Stimulated activated CD4-positive, alpha-beta T cell treated with anti-CD3 and anti-CD28 coated beads, Interleukin-1b, Interleukin-23, amount 100 ng/mL, for 24 hours (primary cell): Measurements from ENCODE around the gene RPL23.
"Not testable (repeated sequence)": the region's sequence is repeated elsewhere in the genome, so short reads cannot be mapped to it uniquely, and the experiment has no call there.

Source experiments
- DNase-seq, 4 experiments: peaks; one replicate each; pipeline ENCODE4 v3.0.0-alpha.2; 2020; ENCODE audit warnings: low read depth in 4 of 4, low spot score in 1 of 4

The RPL23 gene

GRCh38 chr17:38868817-38869525 lies 15.4 kb upstream of the RPL23 start:
- DNase-seq: peak; percentile 82 to 95 (median 88)

DNA sequence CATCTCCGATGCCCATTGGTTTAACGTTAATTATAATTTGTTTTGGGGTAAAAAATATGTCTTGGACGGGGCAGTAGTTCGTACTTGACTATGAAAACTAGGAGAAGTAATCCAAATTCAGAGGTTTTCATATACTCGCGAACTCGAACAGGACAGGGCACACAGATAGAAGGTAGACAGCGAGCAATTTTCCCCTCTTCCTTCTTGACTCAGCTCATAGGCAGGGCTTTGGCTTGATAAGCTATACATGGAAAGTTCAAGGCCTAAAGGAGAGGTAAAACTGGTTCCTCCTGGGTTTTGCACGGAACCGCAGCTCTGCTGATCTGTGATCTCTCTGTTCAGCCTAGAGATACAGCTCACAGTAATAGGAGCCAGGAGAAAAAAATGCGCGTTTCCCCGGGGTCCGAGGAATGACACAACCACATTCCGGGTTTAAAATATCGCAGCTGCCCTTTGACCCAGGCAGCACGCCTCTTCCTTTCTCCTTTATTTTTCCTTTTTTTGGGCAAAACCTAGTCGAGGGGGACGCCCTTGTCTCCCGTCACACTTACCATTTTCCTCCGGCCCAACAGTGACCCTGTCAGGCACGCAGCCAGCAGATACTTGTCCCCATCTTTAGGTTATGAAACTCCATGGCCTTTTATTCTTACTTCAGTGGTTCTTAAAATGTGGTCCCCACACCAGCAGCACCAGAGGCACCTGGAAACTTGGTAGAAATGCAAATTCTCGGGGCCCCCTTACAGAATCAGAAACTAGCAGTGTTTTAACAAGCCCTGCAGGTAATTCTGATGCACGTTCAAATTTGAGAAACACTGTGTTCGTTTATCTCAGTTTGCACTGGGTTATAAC lies 14.7 kb upstream of the RPL23 start:
- no peak for DNase-seq

DNA sequence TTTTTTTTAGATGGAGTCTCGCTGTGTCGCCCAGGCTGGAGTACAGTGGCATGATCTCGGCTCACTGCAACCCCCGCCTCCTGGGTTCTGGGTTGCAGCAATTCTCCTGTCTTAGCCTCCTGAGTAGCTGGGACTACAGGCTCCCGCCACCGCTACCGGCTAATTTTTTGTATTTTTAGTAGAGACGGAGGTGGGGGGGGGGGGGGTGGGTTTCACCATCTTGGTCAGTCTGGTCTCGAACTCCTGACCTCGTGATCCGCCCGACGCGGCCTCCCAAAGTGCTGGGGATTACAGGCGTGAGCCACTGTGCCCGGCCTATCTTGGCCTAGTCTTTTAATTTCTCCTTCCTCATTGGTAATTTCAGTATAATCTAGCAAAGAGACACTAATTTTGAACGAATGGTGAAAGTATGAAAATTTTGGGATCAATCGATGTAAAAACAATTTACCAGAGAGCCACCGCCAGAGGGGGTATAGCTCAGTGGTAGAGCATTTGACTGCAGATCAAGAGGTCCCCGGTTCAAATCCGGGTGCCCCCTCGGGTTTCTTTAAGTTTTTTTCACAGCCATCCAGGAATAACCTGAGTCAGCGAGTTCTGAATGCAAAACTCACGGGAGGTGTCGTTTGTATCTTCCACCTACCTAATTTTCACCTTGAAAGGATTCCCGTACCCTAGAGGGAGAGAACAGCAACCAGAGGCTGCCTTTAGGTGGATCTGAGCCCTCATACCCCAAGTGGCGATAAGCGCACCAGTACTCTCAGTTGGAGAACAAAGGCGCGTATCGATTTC lies 13.9 kb upstream of the RPL23 start:
- peak in 3 of 4 experiments; percentile 68 to 70 (median 69) for DNase-seq

- no peak for DNase-seq
These were observed 11.3 kb upstream of the RPL23 start for GRCh38 chr17:38864636-38865398.

DNA sequence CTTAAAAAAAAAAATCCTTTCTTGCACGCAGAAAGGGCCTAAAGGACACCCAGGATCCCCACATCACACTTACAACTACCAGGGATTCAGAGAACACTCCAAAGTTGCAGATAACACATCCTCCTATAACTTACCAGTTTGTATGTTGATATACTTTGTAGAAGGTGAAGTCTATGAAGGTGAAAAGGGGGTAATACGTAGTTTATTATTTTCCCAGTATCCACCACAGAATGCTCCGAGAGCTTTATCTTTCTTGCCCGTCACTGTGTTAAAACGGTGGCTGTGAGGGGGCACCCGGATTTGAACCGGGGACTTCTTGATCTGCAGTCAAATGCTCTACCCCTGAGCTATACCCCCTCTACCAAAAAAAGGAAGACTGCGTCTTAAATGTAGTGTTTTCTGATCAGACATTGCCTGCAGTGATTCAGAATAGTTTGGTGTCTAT lies 7.9 kb upstream of the RPL23 start:
- DNase-seq: no peak

- no peak for DNase-seq
These were observed 3.8 kb upstream of the RPL23 start for GRCh38 chr17:38857271-38857670.

GRCh38 chr17:38855101-38855714 lies 1.7 kb upstream of the RPL23 start:
- DNase-seq: not testable (repeated sequence)

DNA sequence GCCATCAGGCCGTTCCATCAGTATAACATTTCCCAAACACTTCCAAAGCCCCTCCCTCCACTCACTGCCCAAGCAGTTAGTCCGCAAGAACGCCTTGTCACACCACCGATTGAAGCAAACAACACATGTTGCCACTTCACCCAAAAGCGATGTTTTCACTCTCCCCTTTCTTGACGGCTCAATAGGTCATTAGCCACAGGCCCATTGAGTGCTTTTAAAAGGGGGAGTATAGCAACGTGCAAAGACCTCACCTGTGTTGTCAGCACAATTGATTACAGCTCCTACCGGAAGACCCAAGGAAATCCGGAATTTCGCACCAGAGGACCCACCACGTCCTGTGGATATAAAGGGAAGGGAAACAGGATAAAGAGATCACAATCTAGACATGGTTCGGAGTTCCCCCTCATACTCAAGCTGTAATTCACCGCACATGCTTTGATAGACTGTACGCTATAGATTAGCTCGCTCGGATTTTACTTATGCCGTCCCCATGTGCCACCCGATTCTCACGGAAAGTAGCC lies 690 bp downstream of the RPL23 start:
- no peak for DNase-seq

- no peak for DNase-seq
These were observed 2.1 kb downstream of the RPL23 start for GRCh38 chr17:38851434-38851833.

- no peak for DNase-seq
These were observed 3.1 kb downstream of the RPL23 start for GRCh38 chr17:38850374-38850773.

GRCh38 chr17:38848939-38849605 lies 4.4 kb downstream of the RPL23 start:
- DNase-seq: no peak

DNA sequence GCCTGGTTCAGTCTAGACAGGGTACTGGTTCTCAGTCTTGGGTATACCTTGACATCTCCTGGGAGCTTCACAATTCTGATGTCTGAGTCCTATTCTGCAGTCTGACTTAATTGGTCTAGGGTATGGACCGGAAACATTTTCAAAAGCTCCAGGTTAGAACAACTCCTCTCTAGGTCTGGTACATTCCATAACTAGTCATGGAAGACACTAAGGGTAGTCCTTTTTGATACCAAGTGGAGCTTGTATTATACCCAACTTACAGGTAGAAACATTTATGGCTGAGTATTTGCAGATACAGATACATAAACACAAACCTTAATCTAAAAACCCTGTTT lies 5.0 kb downstream of the RPL23 start:
- no peak for DNase-seq

DNA sequence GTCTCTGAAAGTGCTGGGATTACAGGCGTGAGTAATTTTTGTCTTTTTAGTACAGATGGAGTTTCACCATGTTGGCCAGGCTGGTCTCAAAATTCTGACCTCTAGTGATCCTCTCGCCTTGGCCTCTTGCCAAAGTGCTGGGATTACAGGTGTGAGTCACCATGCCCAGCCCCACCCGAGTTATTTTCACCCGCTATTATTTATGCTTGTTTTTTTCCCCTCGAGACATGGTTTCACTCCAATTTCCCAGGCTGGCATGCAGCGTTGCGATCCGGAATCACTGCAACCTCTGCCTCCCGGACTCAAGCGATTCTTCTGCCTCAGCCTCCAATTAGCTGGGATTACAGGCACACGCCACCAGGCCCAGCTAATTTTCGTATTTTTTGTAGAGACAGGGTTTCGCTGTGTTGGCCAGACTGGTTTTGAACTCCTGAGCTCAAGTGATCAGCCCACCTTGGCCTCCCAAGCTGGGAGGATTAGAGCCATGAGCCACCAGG lies 9.2 kb downstream of the RPL23 start:
- no peak for DNase-seq

DNA sequence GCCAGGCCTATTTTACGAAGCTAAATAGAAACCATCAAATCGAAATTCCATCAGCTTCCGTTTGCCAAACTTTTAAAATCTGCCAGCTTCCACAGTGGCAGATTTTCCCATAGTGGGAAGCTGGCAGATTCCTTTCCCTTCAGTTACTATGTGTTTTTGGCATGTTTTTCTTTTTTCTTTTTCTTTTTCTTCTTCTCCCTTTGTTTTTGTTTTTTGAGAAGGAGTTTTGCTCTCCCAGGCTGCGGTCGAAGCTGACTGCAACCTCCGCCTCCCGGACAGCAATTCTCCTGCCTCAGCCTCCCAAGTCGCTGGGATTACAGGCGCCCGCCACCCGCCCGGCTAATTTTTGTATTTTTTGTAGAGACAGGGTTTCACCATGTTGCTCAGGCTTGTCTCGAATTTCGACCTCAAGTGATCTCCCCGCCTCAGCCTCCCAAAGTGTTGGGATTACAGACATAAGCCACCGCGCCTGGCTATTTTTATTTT lies 27.7 kb downstream of the RPL23 start:
- DNase-seq: no peak

- DNase-seq: peak; percentile 88 to 95 (median 92)
These were observed 28.4 kb downstream of the RPL23 start, which contains the start of gene CWC25 for GRCh38 chr17:38824899-38825761. Gene CWC25 (minus strand): TSS chr17:38825321. CDS start chr17:38825183, 138 bp downstream.

DNA sequence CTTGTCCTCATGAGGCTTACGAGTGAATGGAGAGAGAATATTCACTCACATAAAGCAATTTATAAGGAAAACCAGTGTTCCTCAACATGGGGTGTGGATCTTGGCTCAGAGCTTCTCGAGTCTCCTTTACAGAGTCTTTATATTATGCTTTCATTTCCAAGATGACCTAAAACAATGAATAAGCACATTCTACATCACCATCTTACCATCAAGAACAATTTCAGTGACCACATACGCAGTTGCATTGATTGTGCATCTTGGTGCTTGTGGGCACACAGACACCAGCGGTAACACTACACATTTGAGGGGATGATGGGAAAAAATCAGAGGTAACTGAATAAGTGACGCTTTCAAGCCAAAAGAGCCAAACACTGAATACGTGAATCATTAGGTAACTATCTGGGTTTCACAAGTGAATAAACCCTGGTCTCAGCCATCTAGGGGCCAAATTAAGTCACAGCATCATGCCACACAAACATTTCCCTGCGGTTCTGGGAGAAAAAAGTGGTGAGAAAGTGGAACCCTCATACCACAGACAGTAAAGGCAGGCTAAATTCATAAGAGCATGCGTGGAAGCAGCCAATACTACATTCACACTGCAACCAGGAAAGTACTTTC lies 37.8 kb downstream of the RPL23 start:
- DNase-seq: peak in 1 of 4 experiments; percentile 11

- DNase-seq: no peak
These were observed 43.7 kb downstream of the RPL23 start for GRCh38 chr17:38809828-38810227.

DNA sequence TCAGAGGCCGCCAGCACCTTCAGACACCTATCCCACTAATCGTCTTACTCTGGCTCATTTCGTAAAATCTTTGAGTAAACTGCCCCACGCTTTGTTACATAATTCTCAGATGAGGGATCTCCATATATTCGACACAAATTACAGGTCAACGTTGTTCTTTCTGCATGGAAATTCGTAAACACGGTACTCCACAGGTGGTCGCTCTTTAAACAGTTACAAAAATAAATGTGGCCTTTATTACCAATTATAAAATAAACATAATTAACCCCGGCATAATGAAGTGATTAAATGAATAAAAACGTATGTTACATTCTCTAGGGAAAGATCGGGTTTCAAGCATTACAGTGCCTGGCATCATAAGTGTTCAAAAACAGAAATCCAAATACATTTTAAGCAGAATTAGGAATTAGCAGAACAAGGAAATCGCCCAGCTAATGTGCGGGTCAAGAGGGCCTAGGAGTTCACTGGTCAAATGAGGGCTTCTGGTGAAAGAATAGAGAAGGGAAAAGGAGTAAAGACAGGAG lies 53.2 kb downstream of the RPL23 start:
- no peak for DNase-seq
